HL-60 (cell line): ENCODE data around the gene GBP6.

Source experiments
- DNase-seq, 2 experiments: peaks; one replicate each; pipeline ENCODE4 v3.0.0-alpha.2; 2010 to 2020; ENCODE audit warnings: low read depth in 1 of 2, low spot score in 1 of 2
- H3K27ac ChIP-seq: fragments of 250-450 bp; sonication (Bioruptor Pico); replicated peaks from 2 replicates; pipeline ENCODE4 v1.5.1; 2020; ENCODE audit warnings: mild to moderate bottlenecking, moderate library complexity
- H3K27me3 ChIP-seq: fragments of 250-450 bp; sonication (Bioruptor Pico); 2 replicates; pipeline ENCODE4 v1.5.1; 2021; ENCODE audit warnings: mild to moderate bottlenecking, moderate library complexity; ENCODE audit not compliant: insufficient read depth, poor library complexity, severe bottlenecking
- H3K4me3 ChIP-seq: replicated peaks from 2 replicates; pipeline ENCODE4 v1.5.1; 2011; ENCODE audit warnings: mild to moderate bottlenecking, control low read depth, low read length; ENCODE audit not compliant: insufficient read depth
- CTCF ChIP-seq: IDR thresholded peaks from one replicate; pipeline ENCODE4 v1.5.1; 2011; ENCODE audit warnings: low read length, control low read depth, inconsistent platforms; ENCODE audit not compliant: insufficient read depth
- GABPA ChIP-seq: IDR thresholded peaks from 2 replicates; pipeline ENCODE4 v1.6.1; 2012; ENCODE audit warnings: low read depth
- POLR2AphosphoS5 ChIP-seq: IDR thresholded peaks from 2 replicates; pipeline ENCODE4 v1.6.1; 2012; ENCODE audit warnings: low read depth
- REST ChIP-seq: IDR thresholded peaks from 2 replicates; pipeline ENCODE4 v1.6.1; 2012; ENCODE audit warnings: low read depth; ENCODE audit not compliant: insufficient replicate concordance
- SPI1 ChIP-seq: IDR thresholded peaks from 2 replicates; pipeline ENCODE4 v1.6.1; 2012; ENCODE audit warnings: low read depth, mild to moderate bottlenecking, borderline replicate concordance

Gene GBP6

GRCh38 chr1:89356658-89357400, 7.0 kb upstream of the GBP6 start:
- TF ChIP-seq GABPA (no peak), CTCF (no peak), POLR2AphosphoS5 (no peak), REST (no peak), SPI1 (no peak)
- H3K27ac ChIP-seq, result no peak overlapping the region
- no peak for DNase-seq
- H3K4me3 ChIP-seq, result no peak overlapping the region
- no peaks in the 10 kb centered on the region for H3K27me3 ChIP-seq

GRCh38 chr1:89358287-89358893, 5.5 kb upstream of the GBP6 start:
- Histone ChIP-seq H3K4me3 (no peak overlapping the region), H3K27ac (no peak overlapping the region), H3K27me3 (no peaks in the 10 kb centered on the region)
- peak; percentile 21 to 74 for DNase-seq
- TF ChIP-seq SPI1 (no peak), REST (no peak), GABPA (no peak), CTCF (peak; percentile 35)

GRCh38 chr1:89360716-89361115, 3.1 kb upstream of the GBP6 start:
- TF ChIP-seq CTCF (no peak), POLR2AphosphoS5 (no peak)
- no peaks in the 10 kb centered on the region for H3K27me3 ChIP-seq
- no peak overlapping the region for H3K4me3 ChIP-seq
- DNase-seq, result no peak
- H3K27ac ChIP-seq, result no peak overlapping the region

- Histone ChIP-seq H3K27me3 (no peaks in the 10 kb centered on the region), H3K27ac (no peak overlapping the region), H3K4me3 (no peak overlapping the region)
- DNase-seq, result no peak
- TF ChIP-seq GABPA (no peak), POLR2AphosphoS5 (no peak), CTCF (no peak), REST (no peak), SPI1 (no peak)
These were observed 2.2 kb upstream of the GBP6 start for GRCh38 chr1:89361681-89362080.
